Caco-2 (cell line): ENCODE measurements around the gene CAPG. TPM values are rescaled to one million over a fixed set of nuclear protein-coding genes. Genes with fewer than 3 reads are reported as not detected.
A peak's percentile ranks its signal among the peaks of the same experiment; 100 is the strongest.
"Not testable (repeated sequence)": the region's sequence is repeated elsewhere in the genome, so short reads cannot be mapped to it uniquely, and the experiment has no call there.

Source experiments
- BruUV-seq: library from RNA; stranded (reverse); fragments of 400-500 nt; replicated peaks from 2 replicates; lab custom pipeline; 2021; lab: Mats Ljungman, UMichigan
- CTCF ChIA-PET: fragments of 300-600 bp; sonication (Branson Sonifier 250); formaldehyde crosslinking; loops from one replicate; lab custom pipeline; 2022; ENCODE audit warnings: antibody characterized with exemption; lab: Charles Lee
- POLR2A ChIA-PET: fragments of 300-600 bp; sonication (Branson Sonifier 250); formaldehyde crosslinking; loops from one replicate; lab custom pipeline; 2022; ENCODE audit warnings: antibody characterized with exemption; lab: Charles Lee
- DNase-seq, 2 experiments: peaks; one replicate each; pipeline versions ENCODE4 v3.0.0 to v3.0.0-alpha.2; 2020 to 2022
- H3K27me3 ChIP-seq: replicated peaks from 2 replicates; pipeline ENCODE4 v1.6.0; 2011; ENCODE audit warnings: low read length; ENCODE audit not compliant: control insufficient read depth, insufficient read depth
- H3K36me3 ChIP-seq: 2 replicates; pipeline ENCODE4 v1.5.1; 2011; ENCODE audit warnings: low read length; ENCODE audit not compliant: control insufficient read depth, insufficient read depth
- H3K4me1 ChIP-seq: fragments of 250-450 bp; sonication (Bioruptor Pico); 2 replicates; pipeline ENCODE4 v1.5.1; 2020; ENCODE audit warnings: mild to moderate bottlenecking
- H3K4me3 ChIP-seq: 2 replicates; pipeline ENCODE4 v1.5.1; 2011; ENCODE audit warnings: low read depth, mild to moderate bottlenecking, control low read depth, low read length
- H3K9me3 ChIP-seq: fragments of 250-450 bp; sonication (Bioruptor Pico); 2 replicates; pipeline ENCODE4 v1.5.1; 2020; ENCODE audit warnings: mild to moderate bottlenecking, moderate library complexity
- H3K27ac Mint-ChIP-seq: one replicate; pipeline ENCODE4 v1.8.0; 2022; ENCODE audit warnings: mixed read lengths; ENCODE audit not compliant: unreplicated experiment
- H3K27me3 Mint-ChIP-seq: one replicate; pipeline ENCODE4 v1.8.0; 2022; ENCODE audit warnings: mixed read lengths; ENCODE audit not compliant: insufficient read depth, unreplicated experiment
- H3K36me3 Mint-ChIP-seq: one replicate; pipeline ENCODE4 v1.8.0; 2022; ENCODE audit warnings: mild to moderate bottlenecking, mixed read lengths; ENCODE audit not compliant: insufficient read depth, unreplicated experiment
- H3K4me1 Mint-ChIP-seq: one replicate; pipeline ENCODE4 v1.8.0; 2022; ENCODE audit warnings: low read depth, mixed read lengths; ENCODE audit not compliant: unreplicated experiment
- H3K4me3 Mint-ChIP-seq: one replicate; pipeline ENCODE4 v1.8.0; 2022; ENCODE audit warnings: mild to moderate bottlenecking, moderate library complexity, mixed read lengths; ENCODE audit not compliant: unreplicated experiment
- H3K9me3 Mint-ChIP-seq: one replicate; pipeline ENCODE4 v1.8.0; 2022; ENCODE audit warnings: mixed read lengths; ENCODE audit not compliant: unreplicated experiment
- intact Hi-C: fragments of 100-400 bp; cut with micrococcal nuclease; formaldehyde crosslinking; loops from one replicate; pipeline ENCODE4 v1.10.0; 2022; ENCODE audit not compliant: unreplicated experiment
- total RNA-seq: library from RNA; stranded (reverse); gene quantifications from 2 replicates; pipeline ENCODE4 v1.2.3, GENCODE V29; 2022
- TF ChIP-seq, protein P1 (sequence below), 2 experiments: fragments of 200-600 bp in 1 of 2; IDR thresholded peaks; 1 replicate in 1 of 2; 2 replicates in 1 of 2; pipeline versions ENCODE4 v1.5.1 to v1.8.0; 2011 to 2022; ENCODE audit warnings: antibody characterized with exemption in 1 of 2, control low read depth in 1 of 2, inconsistent platforms in 1 of 2, low read depth in 1 of 2, low read length in 1 of 2, mild to moderate bottlenecking in 1 of 2, moderate library complexity in 1 of 2; ENCODE audit not compliant: insufficient read depth in 1 of 2, severe bottlenecking in 1 of 2, unreplicated experiment in 1 of 2

The CAPG gene
- total RNA-seq, 1 experiment from 2014 or later, result 10.0 TPM

DNA sequence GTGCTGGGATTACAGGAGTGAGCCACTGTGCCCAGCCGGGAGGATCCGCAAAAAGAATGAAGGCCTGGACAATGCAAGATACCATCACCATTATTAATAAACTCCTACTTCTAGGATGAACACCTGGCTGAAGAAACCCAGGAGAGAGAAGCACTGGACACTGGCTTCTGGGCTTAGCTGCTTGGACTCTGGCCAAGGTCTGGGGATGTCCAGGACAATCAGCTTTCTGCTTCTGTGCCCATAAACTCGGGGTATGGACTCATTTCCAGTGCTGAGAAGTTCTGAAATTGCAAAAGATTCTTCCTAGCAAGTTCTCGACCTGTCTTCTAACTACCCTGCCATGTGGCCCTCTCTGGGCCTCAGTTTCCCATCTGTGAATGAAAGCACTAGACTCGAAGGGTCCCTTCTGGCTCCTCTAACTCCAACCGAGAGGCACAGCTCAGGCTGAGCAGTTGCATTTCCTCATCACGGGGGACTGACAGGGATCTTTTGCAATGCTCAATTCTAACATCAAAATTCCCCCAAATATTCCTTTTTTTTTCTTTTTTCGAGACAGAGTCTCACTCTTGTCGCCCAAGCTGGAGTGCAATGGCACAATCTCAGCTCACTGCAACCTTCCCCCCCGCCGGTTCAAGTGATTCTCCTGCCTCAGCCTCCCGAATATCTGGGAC lies 5.9 kb upstream of the CAPG start:
- no peak for DNase-seq
- Mint-ChIP-seq H3K27ac (no peak overlapping the region), H3K36me3 (peaks cover 7% of the 10 kb centered on the region), H3K9me3 (no peaks in the 10 kb centered on the region), H3K4me1 (peaks cover 15% of the 10 kb centered on the region), H3K27me3 (no peaks in the 10 kb centered on the region), H3K4me3 (no peak overlapping the region)
- Histone ChIP-seq H3K9me3 (no peaks in the 10 kb centered on the region), H3K27me3 (no peaks in the 10 kb centered on the region), H3K4me3 (no peak overlapping the region), H3K4me1 (peaks cover 29% of the 10 kb centered on the region), H3K36me3 (no peaks in the 10 kb centered on the region)
- intact Hi-C loops, result loop anchor here (10.0 kb wide), 1 partner anchor 351 kb away; no protein-coding TSS in a partner anchor
- ChIA-PET POLR2A (no interaction called here), CTCF (interaction anchor here (0.7 to 1.2 kb wide), 2 partner anchors 122 to 135 kb away, joined by 3 to 5 read pairs; no protein-coding TSS in a partner anchor)
- BruUV-seq, result no TSS peak
- TF ChIP-seq, protein P1, sequence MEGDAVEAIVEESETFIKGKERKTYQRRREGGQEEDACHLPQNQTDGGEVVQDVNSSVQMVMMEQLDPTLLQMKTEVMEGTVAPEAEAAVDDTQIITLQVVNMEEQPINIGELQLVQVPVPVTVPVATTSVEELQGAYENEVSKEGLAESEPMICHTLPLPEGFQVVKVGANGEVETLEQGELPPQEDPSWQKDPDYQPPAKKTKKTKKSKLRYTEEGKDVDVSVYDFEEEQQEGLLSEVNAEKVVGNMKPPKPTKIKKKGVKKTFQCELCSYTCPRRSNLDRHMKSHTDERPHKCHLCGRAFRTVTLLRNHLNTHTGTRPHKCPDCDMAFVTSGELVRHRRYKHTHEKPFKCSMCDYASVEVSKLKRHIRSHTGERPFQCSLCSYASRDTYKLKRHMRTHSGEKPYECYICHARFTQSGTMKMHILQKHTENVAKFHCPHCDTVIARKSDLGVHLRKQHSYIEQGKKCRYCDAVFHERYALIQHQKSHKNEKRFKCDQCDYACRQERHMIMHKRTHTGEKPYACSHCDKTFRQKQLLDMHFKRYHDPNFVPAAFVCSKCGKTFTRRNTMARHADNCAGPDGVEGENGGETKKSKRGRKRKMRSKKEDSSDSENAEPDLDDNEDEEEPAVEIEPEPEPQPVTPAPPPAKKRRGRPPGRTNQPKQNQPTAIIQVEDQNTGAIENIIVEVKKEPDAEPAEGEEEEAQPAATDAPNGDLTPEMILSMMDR (IDR thresholded peaks at IDR 0.05; ENCODE audit: insufficient read depth in 1 of 2, low read depth in 1 of 2, low read length in 1 of 2, severe bottlenecking in 1 of 2, unreplicated experiment in 1 of 2), result no peak

DNA sequence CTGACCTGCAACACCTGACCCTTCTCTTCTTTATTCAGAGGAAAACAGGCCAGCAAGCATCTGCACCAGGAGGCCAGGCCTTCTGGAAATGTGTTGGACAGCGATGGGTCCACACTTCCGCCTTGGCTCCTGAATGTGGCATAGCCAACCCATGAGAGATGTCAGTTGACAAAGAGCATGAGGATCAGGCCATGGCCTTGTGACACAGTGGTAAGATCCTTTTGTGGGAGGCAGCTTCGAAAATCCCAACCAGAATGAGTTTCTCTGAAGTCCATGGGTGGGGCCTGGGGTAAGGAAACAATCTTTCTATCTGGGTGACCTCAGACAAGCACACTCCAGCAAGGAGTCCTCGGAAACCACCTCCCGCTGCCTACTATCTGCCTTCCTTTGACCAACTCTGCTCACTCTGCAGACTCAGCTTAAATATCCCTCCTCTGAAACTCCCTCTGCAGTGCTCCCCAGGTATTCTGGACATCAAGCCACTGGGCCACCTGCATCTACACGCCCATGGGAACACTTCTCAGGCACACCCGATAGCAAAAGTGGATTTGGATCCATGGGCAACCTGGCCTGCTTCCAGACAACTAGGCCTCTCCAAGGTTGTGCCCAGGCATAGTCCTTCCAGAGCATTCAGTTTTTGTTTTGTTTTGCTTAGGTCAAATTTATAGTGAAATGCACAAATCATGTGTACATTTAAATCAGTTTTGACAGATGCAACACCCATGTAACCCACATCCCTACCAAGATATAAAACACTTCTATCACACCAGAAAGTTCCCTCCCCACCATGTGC lies 4.8 kb upstream of the CAPG start:
- BruUV-seq, result no TSS peak
- H3K9me3 ChIP-seq, result no peaks in the 10 kb centered on the region
- no peaks in the 10 kb centered on the region for H3K27me3 ChIP-seq
- Mint-ChIP-seq H3K4me3 (no peak overlapping the region), H3K4me1 (peaks cover 13% of the 10 kb centered on the region), H3K36me3 (peaks cover 7% of the 10 kb centered on the region), H3K27me3 (no peaks in the 10 kb centered on the region), H3K27ac (peak overlapping the region; percentile 13), H3K9me3 (no peaks in the 10 kb centered on the region)
- TF ChIP-seq, protein P1 (IDR thresholded peaks at IDR 0.05; ENCODE audit: insufficient read depth in 1 of 2, low read depth in 1 of 2, low read length in 1 of 2, severe bottlenecking in 1 of 2, unreplicated experiment in 1 of 2), result no peak
- ChIA-PET CTCF (interaction anchor here (0.6 to 0.7 kb wide), 2 partner anchors 108 to 123 kb away, joined by 3 read pairs; no protein-coding TSS in a partner anchor), POLR2A (no interaction called here)
- H3K36me3 ChIP-seq, result no peaks in the 10 kb centered on the region
- no peak for DNase-seq
- peaks cover 19% of the 10 kb centered on the region for H3K4me1 ChIP-seq
- intact Hi-C loops, result loop anchor here (10.0 kb wide), 1 partner anchor 350 kb away; no protein-coding TSS in a partner anchor
- H3K4me3 ChIP-seq, result no peak overlapping the region

DNA sequence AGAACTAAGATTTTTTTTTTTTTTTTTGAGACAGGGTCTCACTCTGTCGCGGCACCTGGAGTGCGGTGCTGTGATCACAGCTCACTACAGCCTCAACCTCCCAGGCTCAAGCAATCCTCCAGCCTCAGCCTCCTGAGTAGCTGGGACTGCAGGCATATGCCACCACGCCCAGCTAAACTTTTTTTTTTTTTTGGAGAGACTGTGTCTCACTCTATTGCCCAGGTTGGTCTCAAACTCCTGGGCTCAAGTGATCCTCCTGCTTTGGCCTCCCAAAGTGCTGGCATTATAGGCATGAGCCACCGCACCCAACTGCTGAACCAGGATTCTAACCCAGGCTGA lies 4.2 kb upstream of the CAPG start:
- CTCF ChIA-PET, result interaction anchor here (0.6 kb wide), 1 partner anchor 108 kb away, joined by 3 read pairs; no protein-coding TSS in a partner anchor
- intact Hi-C loops, result loop anchor here (10.0 kb wide), 1 partner anchor 350 kb away; no protein-coding TSS in a partner anchor

More for the DNA sequence above, 4.2 kb upstream of the CAPG start:
- H3K4me3 ChIP-seq, H3K27me3 Mint-ChIP-seq, POLR2A ChIA-PET, H3K36me3 Mint-ChIP-seq, H3K27me3 ChIP-seq, H3K27ac Mint-ChIP-seq, H3K4me3 Mint-ChIP-seq, H3K9me3 ChIP-seq, H3K36me3 ChIP-seq, H3K9me3 Mint-ChIP-seq, BruUV-seq, DNase-seq: not testable (repeated sequence)
- peaks cover 14% of the 10 kb centered on the region for H3K4me1 Mint-ChIP-seq
- H3K4me1 ChIP-seq, result peaks cover 13% of the 10 kb centered on the region
